Measurements from ENCODE around the gene MAEA. TPM values are rescaled to one million over a fixed set of nuclear protein-coding genes. Genes with fewer than 3 reads are reported as not detected.

MAEA gene
- 38.6 TPM for total RNA-seq (2013)
- polyA plus RNA-seq, result 10 to 100 TPM; 34.3 to 83.5 (median 37.7) TPM
- polyA minus RNA-seq, result 45.7 and 59.3 TPM in 2 replicates
- total RNA-seq, result 32.6 to 104 (median 53.0) reads per million in 11 experiments

- Mint-ChIP-seq H3K27ac (peak within 1 kb of the TSS; percentile 90 to 97 (median 96)), H3K27me3 (ENCODE audit: low read depth in 3 of 3) (peaks cover 0 to 1% (median 0%) of the 10 kb centered on the region in 3 donors), H3K4me3 (peak within 1 kb of the TSS; percentile 97), H3K4me1 (peaks cover 34% of the 10 kb centered on the region), H3K36me3 (peaks cover 18 to 20% of the 10 kb centered on the region in 2 donors), H3K9me3 (peaks cover 7 to 13% (median 11%) of the 10 kb centered on the region in 7 donors)
- no peaks in the 10 kb centered on the region for H3K27me3 ChIP-seq (ENCODE audit: control insufficient read depth in 2 of 2, insufficient read depth in 2 of 2, low read length in 2 of 2)
- H3K79me2 ChIP-seq (ENCODE audit: insufficient read depth, low read length), result peaks cover 48% of the 10 kb centered on the region
- peaks cover 0 to 6% of the 10 kb centered on the region in 2 donors for H3K36me3 ChIP-seq (replicated peaks in 1 of 2; ENCODE audit: control insufficient read depth in 1 of 2, insufficient read depth in 2 of 2, low read length in 2 of 2)
- peaks cover 0 to 15% of the 10 kb centered on the region in 2 donors for H3K9me3 ChIP-seq (replicated peaks in 1 of 2; ENCODE audit: control insufficient read depth in 1 of 2, insufficient read depth in 1 of 2, low read length in 2 of 2)
- H3K9ac ChIP-seq (ENCODE audit: insufficient read depth, low read length, poor library complexity, severe bottlenecking), result peak within 1 kb of the TSS; percentile 97
- WGBS (ENCODE audit: insufficient coverage), result under 1% methylated on average over 94 of the region's 95 CpGs
- H4K20me1 ChIP-seq (ENCODE audit: insufficient read depth, low read length), result peaks cover 20% of the 10 kb centered on the region
- H2AFZ ChIP-seq (ENCODE audit: insufficient read depth, low read depth, low read length, poor library complexity, severe bottlenecking), result peak within 1 kb of the TSS; percentile 77
- H3K4me2 ChIP-seq (replicated peaks; ENCODE audit: extremely low read depth, low read length, poor library complexity, severe bottlenecking), result peak within 1 kb of the TSS; percentile 87
- peaks cover 25 to 36% of the 10 kb centered on the region in 2 donors for H3K4me1 ChIP-seq (ENCODE audit: control insufficient read depth in 1 of 2, insufficient read depth in 2 of 2, low read length in 2 of 2)
- TF ChIP-seq CTCF (IDR thresholded peaks at IDR 0.05), result no peak
- intact Hi-C loops (cut with micrococcal nuclease), result loop anchor here (1.0 to 5.0 kb wide), 7 partner anchors 10 to 507 kb away; partner anchors contain the start of genes CTBP1 (in 1 of the 2), FGFRL1 (in 1 of the 2), GAK (in 1 of the 2) and TMEM175 (in 1 of the 2)
- H3K4me3 ChIP-seq (replicated peaks in 1 of 3; ENCODE audit: low read depth in 2 of 3, low read length in 3 of 3), result peak within 1 kb of the TSS; percentile 54 to 82 (median 73)
- peak within 1 kb of the TSS; percentile 65 to 91 for H3K27ac ChIP-seq (ENCODE audit: low read depth in 1 of 2, low read length in 2 of 2)
- DNase-seq, result peak; percentile 96 to 97 (median 96)
Measured at GRCh38 chr4:1289207-1290164, at the start of gene MAEA. Gene MAEA (plus strand): TSS chr4:1289891. CDS start chr4:1289914, 23 bp downstream.

GRCh38 chr4:1239950-1240307, 49.8 kb upstream of the MAEA start:
- Histone ChIP-seq H3K79me2 (ENCODE audit: insufficient read depth, low read length) (peaks cover 72% of the 10 kb centered on the region), H3K27ac (ENCODE audit: low read depth in 1 of 2, low read length in 2 of 2) (no peak overlapping the region), H3K36me3 (replicated peaks in 1 of 2; ENCODE audit: control insufficient read depth in 1 of 2, insufficient read depth in 2 of 2, low read length in 2 of 2) (peaks cover 61 to 73% of the 10 kb centered on the region in 2 donors), H4K20me1 (ENCODE audit: insufficient read depth, low read length) (peaks cover 97% of the 10 kb centered on the region), H2AFZ (ENCODE audit: insufficient read depth, low read depth, low read length, poor library complexity, severe bottlenecking) (no peak overlapping the region), H3K4me2 (replicated peaks; ENCODE audit: extremely low read depth, low read length, poor library complexity, severe bottlenecking) (no peak overlapping the region), H3K9ac (ENCODE audit: insufficient read depth, low read length, poor library complexity, severe bottlenecking) (no peak overlapping the region), H3K27me3 (ENCODE audit: control insufficient read depth in 2 of 2, insufficient read depth in 2 of 2, low read length in 2 of 2) (no peaks in the 10 kb centered on the region), H3K4me1 (ENCODE audit: control insufficient read depth in 1 of 2, insufficient read depth in 2 of 2, low read length in 2 of 2) (peaks cover 3 to 7% of the 10 kb centered on the region in 2 donors), H3K4me3 (replicated peaks in 1 of 3; ENCODE audit: low read depth in 2 of 3, low read length in 3 of 3) (no peak overlapping the region), H3K9me3 (replicated peaks in 1 of 2; ENCODE audit: control insufficient read depth in 1 of 2, insufficient read depth in 1 of 2, low read length in 2 of 2) (no peaks in the 10 kb centered on the region)
- H3K4me1 Mint-ChIP-seq, result peaks cover 16% of the 10 kb centered on the region
- no peaks in the 10 kb centered on the region for H3K9me3 Mint-ChIP-seq
- peaks cover 37 to 58% of the 10 kb centered on the region in 2 donors for H3K36me3 Mint-ChIP-seq
- DNase-seq, result no peak
- TF ChIP-seq CTCF (IDR thresholded peaks at IDR 0.05), result no peak
- no peak overlapping the region for H3K4me3 Mint-ChIP-seq
- no peak overlapping the region for H3K27ac Mint-ChIP-seq
- WGBS (ENCODE audit: insufficient coverage), result 90% methylated on average over 12 of the region's 22 CpGs
- peaks cover 0 to 2% (median 0%) of the 10 kb centered on the region in 3 donors for H3K27me3 Mint-ChIP-seq (ENCODE audit: low read depth in 3 of 3)
- intact Hi-C loops (cut with micrococcal nuclease), result no loop called here
